CD14-positive monocyte (primary cell): ENCODE data around the gene MXD4. TPM values are rescaled to one million over a fixed set of nuclear protein-coding genes. Genes with fewer than 3 reads are reported as not detected.

Experiments
- DNase-seq, 3 donors: peaks; one replicate each; pipeline ENCODE4 v3.0.0-alpha.2; 2011 to 2022
- H2AFZ ChIP-seq: 2 replicates; pipeline ENCODE4 v1.6.0; 2012; ENCODE audit warnings: mild to moderate bottlenecking, low read depth, low read length, inconsistent platforms; ENCODE audit not compliant: insufficient read depth, poor library complexity, severe bottlenecking
- H3K27ac ChIP-seq, 2 donors: 1 replicate in 1 of 2; 2 replicates in 1 of 2; pipeline ENCODE4 v1.5.1; 2012 to 2013; ENCODE audit warnings: low read length in 2 of 2, control low read depth in 1 of 2, inconsistent platforms in 1 of 2, low read depth in 1 of 2, mild to moderate bottlenecking in 1 of 2
- H3K27me3 ChIP-seq, 2 donors: one replicate each; pipeline versions ENCODE4 v1.6.0 to v1.6.1; 2011 to 2013; ENCODE audit warnings: low read length in 2 of 2; ENCODE audit not compliant: control insufficient read depth in 2 of 2, insufficient read depth in 2 of 2
- H3K36me3 ChIP-seq, 2 donors: replicated peaks in 1 of 2; 1 replicate in 1 of 2; 2 replicates in 1 of 2; pipeline versions ENCODE4 v1.5.1 to v1.6.1; 2012 to 2013; ENCODE audit warnings: low read length in 2 of 2, control low read depth in 1 of 2, inconsistent platforms in 1 of 2, mild to moderate bottlenecking in 1 of 2; ENCODE audit not compliant: insufficient read depth in 2 of 2, control insufficient read depth in 1 of 2
- H3K4me1 ChIP-seq, 2 donors: 1 replicate in 1 of 2; 2 replicates in 1 of 2; pipeline versions ENCODE4 v1.5.1 to v1.6.1; 2012 to 2013; ENCODE audit warnings: low read length in 2 of 2, control low read depth in 1 of 2, inconsistent platforms in 1 of 2, mild to moderate bottlenecking in 1 of 2, moderate library complexity in 1 of 2; ENCODE audit not compliant: insufficient read depth in 2 of 2, control insufficient read depth in 1 of 2
- H3K4me2 ChIP-seq: replicated peaks from 2 replicates; pipeline ENCODE3; 2012; ENCODE audit warnings: low read length, moderate library complexity, mild to moderate bottlenecking; ENCODE audit not compliant: poor library complexity, severe bottlenecking; ENCODE audit errors: extremely low read depth
- H3K4me3 ChIP-seq, 3 experiments: fragments of 200-600 bp in 1 of 3; sonication (generic) in 1 of 3; replicated peaks in 1 of 3; 1 replicate in 2 of 3; 2 replicates in 1 of 3; pipeline ENCODE4 v1.5.1; 2011 to 2013; ENCODE audit warnings: low read length in 3 of 3, mild to moderate bottlenecking in 3 of 3, control low read depth in 2 of 3, low read depth in 2 of 3, inconsistent platforms in 1 of 3, moderate library complexity in 1 of 3
- H3K79me2 ChIP-seq: 2 replicates; pipeline ENCODE4 v1.6.0; 2012; ENCODE audit warnings: mild to moderate bottlenecking, control low read depth, inconsistent platforms, low read length, moderate library complexity; ENCODE audit not compliant: insufficient read depth
- H3K9ac ChIP-seq: 2 replicates; pipeline ENCODE4 v1.6.0; 2017; ENCODE audit warnings: low read length, mild to moderate bottlenecking; ENCODE audit not compliant: insufficient read depth, poor library complexity, severe bottlenecking
- H3K9me3 ChIP-seq, 2 donors: replicated peaks in 1 of 2; 1 replicate in 1 of 2; 2 replicates in 1 of 2; pipeline versions ENCODE4 v1.5.1 to v1.6.1; 2012 to 2013; ENCODE audit warnings: low read length in 2 of 2, control low read depth in 1 of 2; ENCODE audit not compliant: control insufficient read depth in 1 of 2, insufficient read depth in 1 of 2
- H4K20me1 ChIP-seq: 2 replicates; pipeline ENCODE4 v1.6.0; 2012; ENCODE audit warnings: mild to moderate bottlenecking, low read length, control low read depth, moderate library complexity; ENCODE audit not compliant: insufficient read depth
- H3K27ac Mint-ChIP-seq, 7 donors: one replicate each; pipeline ENCODE4 v1.8.0; 2020; ENCODE audit warnings: mild to moderate bottlenecking in 7 of 7, mixed read lengths in 7 of 7, moderate library complexity in 6 of 7, inconsistent platforms in 2 of 7
- H3K27me3 Mint-ChIP-seq, 3 donors: one replicate each; pipeline ENCODE4 v1.8.0; 2021 to 2022; ENCODE audit warnings: low read depth in 3 of 3, mild to moderate bottlenecking in 3 of 3, mixed read lengths in 3 of 3, moderate library complexity in 3 of 3, inconsistent platforms in 1 of 3
- H3K36me3 Mint-ChIP-seq, 2 donors: one replicate each; pipeline ENCODE4 v1.8.0; 2020; ENCODE audit warnings: mixed read lengths in 2 of 2, inconsistent platforms in 1 of 2, mild to moderate bottlenecking in 1 of 2
- H3K4me1 Mint-ChIP-seq: one replicate; pipeline ENCODE4 v1.8.0; 2020; ENCODE audit warnings: mild to moderate bottlenecking, mixed read lengths
- H3K4me3 Mint-ChIP-seq, 2 donors: one replicate each; pipeline ENCODE4 v1.8.0; 2020; ENCODE audit warnings: mild to moderate bottlenecking in 2 of 2, mixed read lengths in 2 of 2, moderate library complexity in 1 of 2
- H3K9me3 Mint-ChIP-seq, 7 donors: one replicate each; pipeline ENCODE4 v1.8.0; 2020 to 2022; ENCODE audit warnings: mixed read lengths in 7 of 7, mild to moderate bottlenecking in 6 of 7, moderate library complexity in 6 of 7, inconsistent platforms in 2 of 7
- WGBS: methylation state at CpG from one replicate; pipeline ENCODE4 v1.1.5; 2013; ENCODE audit warnings: missing lambda C conversion rate; ENCODE audit not compliant: insufficient coverage; 5-methylcytosine and 5-hydroxymethylcytosine counted together
- intact Hi-C, 2 donors: fragments of 100-400 bp; cut with micrococcal nuclease; formaldehyde crosslinking; loops; one replicate each; pipeline versions ENCODE4 v1.15.0 to v1.15.1; 2023
- polyA plus RNA-seq, 3 donors: library from polyadenylated mRNA; depleted of rRNA in 1 of 3; unstranded in 2 of 3; stranded (reverse) in 1 of 3; fragments of 300-500 nt in 2 of 3; fragments of >200 nt in 1 of 3; fragmentation: Illumina TruSeq in 2 of 3; gene quantifications; 1 replicate in 2 of 3; 2 replicates in 1 of 3; pipeline ENCODE4 v1.2.3, GENCODE V29; 2012 to 2021
- TF ChIP-seq, protein P1 (sequence below): fragments of 200-600 bp; IDR thresholded peaks from one replicate; pipeline ENCODE4 v1.8.0; 2022; ENCODE audit warnings: antibody characterized with exemption, mild to moderate bottlenecking

Gene MXD4
- polyA plus RNA-seq, 3 donors = 24.5 to 39.4 (median 35.9) TPM

DNA sequence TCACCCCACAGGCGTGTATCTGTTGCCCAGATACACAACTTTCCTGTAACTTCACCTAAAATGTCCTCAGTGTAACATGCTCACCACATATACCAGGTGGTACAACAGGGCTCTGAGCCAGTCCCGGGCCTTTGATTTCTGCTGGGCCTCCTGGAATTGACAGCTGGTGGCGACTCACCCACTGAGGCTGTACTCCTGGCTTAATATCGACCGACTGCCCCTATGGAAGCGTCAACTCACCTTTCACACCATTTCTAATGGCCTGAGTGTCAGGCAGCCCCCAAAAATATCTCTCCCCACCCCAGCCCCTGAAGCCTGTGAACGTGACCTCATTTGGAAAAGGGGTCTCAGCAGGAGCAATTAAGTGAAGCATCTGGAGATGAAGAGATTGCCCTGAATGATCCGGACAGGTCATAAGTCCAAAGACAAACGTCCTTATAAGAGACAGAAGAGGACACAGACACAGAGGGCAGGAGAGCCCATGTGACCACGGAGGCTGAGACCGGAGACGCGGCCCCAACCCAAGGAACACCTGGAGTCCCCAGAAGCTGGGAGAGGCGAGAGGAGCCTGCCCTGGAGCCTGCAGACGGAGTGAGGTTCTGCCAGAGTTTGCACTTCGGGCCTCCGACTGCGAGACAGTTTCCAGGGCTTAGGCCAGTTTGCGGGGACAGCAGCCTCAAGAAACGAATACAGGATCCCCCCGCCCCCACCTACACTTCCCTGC lies 12.6 kb upstream of the MXD4 start:
- TF ChIP-seq, protein P1, sequence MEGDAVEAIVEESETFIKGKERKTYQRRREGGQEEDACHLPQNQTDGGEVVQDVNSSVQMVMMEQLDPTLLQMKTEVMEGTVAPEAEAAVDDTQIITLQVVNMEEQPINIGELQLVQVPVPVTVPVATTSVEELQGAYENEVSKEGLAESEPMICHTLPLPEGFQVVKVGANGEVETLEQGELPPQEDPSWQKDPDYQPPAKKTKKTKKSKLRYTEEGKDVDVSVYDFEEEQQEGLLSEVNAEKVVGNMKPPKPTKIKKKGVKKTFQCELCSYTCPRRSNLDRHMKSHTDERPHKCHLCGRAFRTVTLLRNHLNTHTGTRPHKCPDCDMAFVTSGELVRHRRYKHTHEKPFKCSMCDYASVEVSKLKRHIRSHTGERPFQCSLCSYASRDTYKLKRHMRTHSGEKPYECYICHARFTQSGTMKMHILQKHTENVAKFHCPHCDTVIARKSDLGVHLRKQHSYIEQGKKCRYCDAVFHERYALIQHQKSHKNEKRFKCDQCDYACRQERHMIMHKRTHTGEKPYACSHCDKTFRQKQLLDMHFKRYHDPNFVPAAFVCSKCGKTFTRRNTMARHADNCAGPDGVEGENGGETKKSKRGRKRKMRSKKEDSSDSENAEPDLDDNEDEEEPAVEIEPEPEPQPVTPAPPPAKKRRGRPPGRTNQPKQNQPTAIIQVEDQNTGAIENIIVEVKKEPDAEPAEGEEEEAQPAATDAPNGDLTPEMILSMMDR = no peak

DNA sequence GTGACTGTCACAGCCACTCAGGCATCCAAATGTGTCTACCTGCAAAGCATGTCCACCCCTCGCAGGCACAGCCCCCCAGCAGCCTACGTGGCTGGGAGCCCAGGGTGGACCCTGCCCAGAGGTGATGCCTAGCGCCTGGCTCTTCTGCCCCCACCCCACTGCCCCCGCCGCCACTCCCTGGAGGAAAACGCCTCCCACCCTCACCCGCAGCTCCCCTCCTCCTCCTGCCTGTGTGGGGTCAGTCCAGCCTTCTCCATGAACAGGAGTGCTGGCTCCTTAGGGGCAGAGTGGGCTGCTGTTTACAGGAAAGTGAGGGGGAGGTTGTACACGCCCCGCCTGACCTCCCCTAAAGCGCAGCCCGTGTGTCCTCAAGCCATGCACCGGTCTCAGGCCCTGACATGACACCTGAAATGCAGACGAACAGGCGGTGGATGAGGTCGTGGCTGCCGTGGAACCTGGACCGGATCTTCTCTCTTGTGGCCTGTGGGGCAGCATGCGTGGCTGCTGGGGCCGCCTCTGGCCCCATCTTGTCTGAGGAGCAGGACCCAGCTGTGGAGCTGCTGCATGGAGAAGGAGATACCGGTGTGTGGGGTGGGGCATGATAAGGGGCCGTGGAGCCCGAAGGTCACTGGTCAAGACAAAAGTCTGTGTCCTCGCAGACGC lies 11.9 kb upstream of the MXD4 start:
- no peaks in the 10 kb centered on the region for H3K36me3 ChIP-seq
- no peaks in the 10 kb centered on the region for H3K79me2 ChIP-seq
- 93% methylated on average over 16 of the region's 24 CpGs for WGBS
- no peak overlapping the region for H3K4me2 ChIP-seq
- no peaks in the 10 kb centered on the region for H3K4me1 Mint-ChIP-seq
- TF ChIP-seq, protein P1 = no peak
- H2AFZ ChIP-seq = no peak overlapping the region
- no peaks in the 10 kb centered on the region for H3K9me3 ChIP-seq
- H3K9ac ChIP-seq = no peak overlapping the region
- H3K4me1 ChIP-seq = no peaks in the 10 kb centered on the region
- H3K4me3 ChIP-seq = no peak overlapping the region
- H3K9me3 Mint-ChIP-seq = no peaks in the 10 kb centered on the region
- DNase-seq = no peak
- H3K27ac Mint-ChIP-seq = no peak overlapping the region
- no peak overlapping the region for H3K4me3 Mint-ChIP-seq
- intact Hi-C loops = no loop called here
- peaks cover 0 to 1% (median 0%) of the 10 kb centered on the region in 3 donors for H3K27me3 Mint-ChIP-seq
- no peaks in the 10 kb centered on the region for H3K36me3 Mint-ChIP-seq
- H3K27me3 ChIP-seq = no peaks in the 10 kb centered on the region
- no peaks in the 10 kb centered on the region for H4K20me1 ChIP-seq
- no peak overlapping the region for H3K27ac ChIP-seq

More for the DNA sequence above, 12.6 kb upstream of the MXD4 start:
- Mint-ChIP-seq H3K4me3 (no peak overlapping the region), H3K4me1 (no peaks in the 10 kb centered on the region), H3K9me3 (no peaks in the 10 kb centered on the region), H3K27ac (no peak overlapping the region), H3K36me3 (no peaks in the 10 kb centered on the region), H3K27me3 (peaks cover 0 to 1% (median 0%) of the 10 kb centered on the region in 3 donors)
- Histone ChIP-seq H3K27me3 (no peaks in the 10 kb centered on the region), H3K79me2 (no peaks in the 10 kb centered on the region), H2AFZ (no peak overlapping the region), H3K4me3 (no peak overlapping the region), H4K20me1 (no peaks in the 10 kb centered on the region), H3K9ac (no peak overlapping the region), H3K4me1 (no peaks in the 10 kb centered on the region), H3K4me2 (no peak overlapping the region), H3K27ac (no peak overlapping the region), H3K36me3 (no peaks in the 10 kb centered on the region), H3K9me3 (no peaks in the 10 kb centered on the region)
- WGBS = 94% methylated on average over 16 of the region's 21 CpGs
- intact Hi-C loops = no loop called here
- DNase-seq = no peak
